AG04449 (cell line): ENCODE data around the gene RASAL1.

ENCODE experiments used
- CTCF ChIA-PET: fragments of 350-600 bp; formaldehyde crosslinking; extraction: SDS; loops from one replicate; lab custom pipeline; 2021; ENCODE audit warnings: antibody characterized with exemption; lab: Yijun Ruan, JAX
- POLR2A ChIA-PET: fragments of 400-600, 350-600 bp; formaldehyde crosslinking; extraction: SDS; loops from one replicate; lab custom pipeline; 2020; ENCODE audit warnings: antibody characterized with exemption, inconsistent platforms; lab: Yijun Ruan, JAX
- DNase-seq: peaks from one replicate; pipeline ENCODE4 v3.0.0-alpha.2; 2010; ENCODE audit warnings: low read depth, low spot score
- H3K4me3 ChIP-seq: 2 replicates; pipeline ENCODE4 v1.5.1; 2011; ENCODE audit warnings: low read depth, mild to moderate bottlenecking, control low read depth, low read length
- TF ChIP-seq, protein P1 (sequence below): IDR thresholded peaks from one replicate; pipeline ENCODE4 v1.5.1; 2011; ENCODE audit warnings: mild to moderate bottlenecking, moderate library complexity, low read length, control low read depth, inconsistent platforms; ENCODE audit not compliant: insufficient read depth; ENCODE audit errors: missing control alignments

The RASAL1 gene

GRCh38 chr12:113099364-113099763 is 36.2 kb downstream of the RASAL1 start:
- ChIA-PET CTCF (interaction anchor here (1.2 to 1.4 kb wide), 3 partner anchors 9 to 106 kb away, joined by 3 to 6 read pairs (median 4); no protein-coding TSS in a partner anchor), POLR2A (no interaction called here)
- no peak overlapping the region for H3K4me3 ChIP-seq
- DNase-seq: no peak
- TF ChIP-seq, protein P1, sequence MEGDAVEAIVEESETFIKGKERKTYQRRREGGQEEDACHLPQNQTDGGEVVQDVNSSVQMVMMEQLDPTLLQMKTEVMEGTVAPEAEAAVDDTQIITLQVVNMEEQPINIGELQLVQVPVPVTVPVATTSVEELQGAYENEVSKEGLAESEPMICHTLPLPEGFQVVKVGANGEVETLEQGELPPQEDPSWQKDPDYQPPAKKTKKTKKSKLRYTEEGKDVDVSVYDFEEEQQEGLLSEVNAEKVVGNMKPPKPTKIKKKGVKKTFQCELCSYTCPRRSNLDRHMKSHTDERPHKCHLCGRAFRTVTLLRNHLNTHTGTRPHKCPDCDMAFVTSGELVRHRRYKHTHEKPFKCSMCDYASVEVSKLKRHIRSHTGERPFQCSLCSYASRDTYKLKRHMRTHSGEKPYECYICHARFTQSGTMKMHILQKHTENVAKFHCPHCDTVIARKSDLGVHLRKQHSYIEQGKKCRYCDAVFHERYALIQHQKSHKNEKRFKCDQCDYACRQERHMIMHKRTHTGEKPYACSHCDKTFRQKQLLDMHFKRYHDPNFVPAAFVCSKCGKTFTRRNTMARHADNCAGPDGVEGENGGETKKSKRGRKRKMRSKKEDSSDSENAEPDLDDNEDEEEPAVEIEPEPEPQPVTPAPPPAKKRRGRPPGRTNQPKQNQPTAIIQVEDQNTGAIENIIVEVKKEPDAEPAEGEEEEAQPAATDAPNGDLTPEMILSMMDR: no peak

GRCh38 chr12:113098441-113099028 is 37.0 kb downstream of the RASAL1 start:
- TF ChIP-seq, protein P1: peak; percentile 76
- H3K4me3 ChIP-seq: no peak overlapping the region
- peak; percentile 26 for DNase-seq
- ChIA-PET CTCF (interaction anchor here (0.7 to 1.6 kb wide), 6 partner anchors 8 to 105 kb away, joined by 3 to 6 read pairs (median 3); no protein-coding TSS in a partner anchor), POLR2A (no interaction called here)

DNA sequence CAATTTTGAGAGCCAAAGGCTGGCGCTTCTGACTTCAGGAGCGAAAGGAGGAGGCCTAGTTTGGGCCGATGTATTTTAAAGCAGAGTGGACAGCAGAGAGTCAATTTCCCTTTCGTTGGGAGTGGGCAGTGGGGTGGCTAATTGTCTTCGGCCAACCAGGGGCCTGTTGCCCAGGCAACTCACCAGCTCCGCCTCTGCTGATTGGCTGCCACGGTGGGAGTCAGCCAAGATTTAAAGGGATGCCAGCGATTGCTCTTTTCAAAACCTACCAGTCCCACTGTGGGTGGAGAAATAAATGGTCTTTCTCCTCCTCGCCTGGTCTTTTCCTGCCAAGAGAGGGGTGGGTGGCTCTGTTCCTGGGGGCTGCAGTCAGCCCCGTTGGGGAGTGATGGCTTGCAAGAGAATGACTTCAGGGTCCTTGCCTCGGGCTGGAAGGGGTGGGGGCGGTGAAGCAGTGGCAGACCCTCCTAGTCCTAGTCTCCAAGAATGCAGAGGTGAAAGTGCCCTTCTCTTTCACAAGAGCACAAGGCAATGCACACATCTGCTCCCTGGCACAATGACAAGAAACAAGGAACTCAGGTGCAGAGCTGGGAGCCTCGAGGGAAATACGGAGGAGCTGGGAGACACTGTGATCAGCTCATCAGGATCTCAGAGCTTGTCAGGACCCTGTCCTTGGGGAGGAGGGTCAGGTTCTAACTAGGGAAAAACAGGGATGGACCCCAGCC is 37.7 kb downstream of the RASAL1 start:
- ChIA-PET POLR2A (no interaction called here), CTCF (interaction anchor here (1.2 to 1.6 kb wide), 4 partner anchors 10 to 105 kb away, joined by 3 to 6 read pairs (median 3); no protein-coding TSS in a partner anchor)
- TF ChIP-seq, protein P1: no peak
- DNase-seq: no peak
- no peak overlapping the region for H3K4me3 ChIP-seq

DNA sequence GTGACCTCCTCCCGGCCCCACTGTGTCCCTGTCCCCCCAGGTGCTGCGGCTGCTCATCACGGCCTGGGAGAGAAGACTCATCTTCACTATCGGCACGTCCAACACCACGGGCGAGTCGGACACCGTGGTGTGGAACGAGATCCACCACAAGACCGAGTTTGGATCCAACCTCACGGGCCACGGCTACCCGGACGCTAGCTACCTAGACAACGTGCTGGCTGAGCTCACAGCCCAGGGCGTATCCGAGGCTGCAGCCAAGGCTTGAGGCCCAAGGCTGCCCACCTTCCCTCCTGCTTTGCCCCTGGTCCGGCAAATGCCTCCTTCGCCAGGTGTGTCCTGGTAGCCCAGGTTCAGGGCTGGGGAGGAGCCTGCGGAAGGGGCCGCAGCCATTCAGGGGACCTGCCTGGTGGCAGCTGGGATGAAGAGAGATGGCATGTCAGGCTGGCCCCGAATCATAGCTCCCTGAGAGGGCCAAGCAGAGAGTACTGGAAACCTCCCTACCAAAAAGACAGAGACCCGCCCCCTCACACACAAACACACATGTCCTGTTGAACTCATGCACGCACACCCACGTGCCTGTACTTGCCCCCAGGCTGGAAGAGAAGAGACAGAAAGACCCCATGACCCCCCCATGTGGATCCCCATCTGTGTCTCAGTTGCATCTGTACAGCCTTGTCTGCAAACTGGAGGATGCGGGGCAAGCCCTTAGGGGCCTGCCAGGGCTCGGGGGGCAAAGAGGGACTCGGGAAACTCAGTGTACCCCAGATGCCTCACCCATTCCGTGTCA is 38.7 kb downstream of the RASAL1 start:
- CTCF ChIA-PET: interaction anchor here (1.6 to 2.1 kb wide), 2 partner anchors 48 to 82 kb away, joined by 3 to 11 read pairs; no protein-coding TSS in a partner anchor
- POLR2A ChIA-PET: no interaction called here
- DNase-seq: no peak
- H3K4me3 ChIP-seq: no peak overlapping the region
- TF ChIP-seq, protein P1: no peak

DNA sequence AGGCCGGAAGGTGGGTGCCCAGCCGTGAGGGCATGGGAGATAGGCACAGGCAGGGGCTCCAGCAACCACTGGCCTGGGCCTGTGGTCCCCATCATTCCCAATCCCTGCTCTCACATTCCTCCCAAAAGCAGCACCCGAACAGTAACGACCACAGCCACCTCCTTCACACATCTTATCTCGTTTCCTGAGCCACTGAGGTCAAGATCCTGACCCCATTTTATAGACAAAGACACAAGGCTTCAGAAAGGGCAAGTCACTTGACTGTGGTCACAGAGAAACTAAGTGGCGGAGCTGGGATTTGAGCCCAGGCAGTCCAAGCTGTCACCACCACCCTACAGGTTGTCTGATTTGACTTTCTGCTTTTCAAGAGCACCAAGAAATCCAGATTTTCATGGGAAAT is 40.2 kb downstream of the RASAL1 start:
- ChIA-PET POLR2A (no interaction called here), CTCF (interaction anchor here (2.1 kb wide), 1 partner anchor 47 kb away, joined by 11 read pairs; no protein-coding TSS in a partner anchor)
- no peak overlapping the region for H3K4me3 ChIP-seq
- TF ChIP-seq, protein P1: no peak
- DNase-seq: no peak
